Uterus (tissue), 2 donors: ENCODE data around the gene PCLO.

Experiments
- POLR2A ChIP-seq, 2 donors: fragments of 450-650 bp; IDR thresholded peaks; one replicate each; pipeline ENCODE4 v1.6.1; 2016; ENCODE audit warnings: antibody characterized with exemption in 2 of 2, mild to moderate bottlenecking in 1 of 2, moderate library complexity in 1 of 2
- TF ChIP-seq, protein P1 (sequence below), 4 experiments: fragments of 200-600 bp in 2 of 4; fragments of 450-650 bp in 2 of 4; sonication (generic) in 2 of 4; IDR thresholded peaks; one replicate each; pipeline ENCODE4 v1.5.1; 2016 to 2019; ENCODE audit warnings: antibody characterized with exemption in 4 of 4, mild to moderate bottlenecking in 2 of 4, moderate library complexity in 1 of 4

DNA sequence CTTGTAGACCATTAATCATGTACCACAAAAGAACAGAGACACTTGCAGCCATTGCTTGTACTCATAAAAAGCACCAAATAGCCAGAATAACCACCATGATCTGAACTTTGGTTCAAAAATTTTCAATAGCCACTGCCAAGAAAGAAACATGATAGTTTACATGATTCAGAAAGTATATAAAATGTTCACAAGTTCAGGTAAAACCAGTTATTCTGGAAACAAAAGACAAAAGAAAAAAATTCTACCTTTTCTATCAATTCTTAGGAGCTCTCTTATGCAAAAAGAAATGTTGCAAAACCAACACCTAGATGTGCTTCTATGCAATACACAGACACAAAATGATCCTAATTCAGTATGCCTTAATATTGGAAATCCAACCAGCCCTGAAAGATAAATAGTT is 108.7 kb downstream of the PCLO start:
- TF ChIP-seq, protein P1, sequence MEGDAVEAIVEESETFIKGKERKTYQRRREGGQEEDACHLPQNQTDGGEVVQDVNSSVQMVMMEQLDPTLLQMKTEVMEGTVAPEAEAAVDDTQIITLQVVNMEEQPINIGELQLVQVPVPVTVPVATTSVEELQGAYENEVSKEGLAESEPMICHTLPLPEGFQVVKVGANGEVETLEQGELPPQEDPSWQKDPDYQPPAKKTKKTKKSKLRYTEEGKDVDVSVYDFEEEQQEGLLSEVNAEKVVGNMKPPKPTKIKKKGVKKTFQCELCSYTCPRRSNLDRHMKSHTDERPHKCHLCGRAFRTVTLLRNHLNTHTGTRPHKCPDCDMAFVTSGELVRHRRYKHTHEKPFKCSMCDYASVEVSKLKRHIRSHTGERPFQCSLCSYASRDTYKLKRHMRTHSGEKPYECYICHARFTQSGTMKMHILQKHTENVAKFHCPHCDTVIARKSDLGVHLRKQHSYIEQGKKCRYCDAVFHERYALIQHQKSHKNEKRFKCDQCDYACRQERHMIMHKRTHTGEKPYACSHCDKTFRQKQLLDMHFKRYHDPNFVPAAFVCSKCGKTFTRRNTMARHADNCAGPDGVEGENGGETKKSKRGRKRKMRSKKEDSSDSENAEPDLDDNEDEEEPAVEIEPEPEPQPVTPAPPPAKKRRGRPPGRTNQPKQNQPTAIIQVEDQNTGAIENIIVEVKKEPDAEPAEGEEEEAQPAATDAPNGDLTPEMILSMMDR (IDR thresholded peaks at IDR 0.05) = no peak
- TF ChIP-seq POLR2A (IDR thresholded peaks at IDR 0.05) = no peak
